WTC11 (cell line): ENCODE data around the gene IL1RAPL2. TPM values are rescaled to one million over a fixed set of nuclear protein-coding genes. Genes with fewer than 3 reads are reported as not detected.

Experiments
- ATAC-seq: fragments of 200-7000 bp; cut with Tn5 transposase; 2 replicates; pipeline ENCODE4 v1.10.0; 2021; ENCODE audit warnings: mild to moderate bottlenecking, moderate library complexity
- CTCF ChIA-PET: fragments of 300-600 bp; sonication (Branson Sonifier 250); formaldehyde crosslinking; loops from one replicate; lab custom pipeline; 2021; ENCODE audit warnings: antibody characterized with exemption; lab: Charles Lee
- POLR2A ChIA-PET: fragments of 350-600 bp; sonication (Branson Sonifier 250); formaldehyde crosslinking; loops from one replicate; lab custom pipeline; 2021; ENCODE audit warnings: antibody characterized with exemption; lab: Charles Lee
- DNase-seq: peaks from one replicate; pipeline ENCODE4 v3.0.0; 2021; ENCODE audit warnings: low spot score
- H3K27ac Mint-ChIP-seq: 2 replicates; pipeline ENCODE4 v1.8.0; 2021; ENCODE audit warnings: mixed read lengths
- H3K27me3 Mint-ChIP-seq: 2 replicates; pipeline ENCODE4 v1.8.0; 2021; ENCODE audit warnings: low read depth, mild to moderate bottlenecking, moderate library complexity, mixed read lengths
- H3K36me3 Mint-ChIP-seq: 2 replicates; pipeline ENCODE4 v1.8.0; 2021; ENCODE audit warnings: mixed read lengths
- H3K4me1 Mint-ChIP-seq: 2 replicates; pipeline ENCODE4 v1.8.0; 2022; ENCODE audit warnings: mixed read lengths
- H3K4me3 Mint-ChIP-seq: 2 replicates; pipeline ENCODE4 v1.8.0; 2021; ENCODE audit warnings: mild to moderate bottlenecking, moderate library complexity, mixed read lengths
- H3K9me3 Mint-ChIP-seq: 2 replicates; pipeline ENCODE4 v1.8.0; 2021; ENCODE audit warnings: mixed read lengths
- ARID4B ChIP-seq: sonication (generic); formaldehyde crosslinking; IDR thresholded peaks from 2 replicates; pipeline ENCODE4 v1.8.0; 2023; ENCODE audit warnings: missing genetic modification reagents, mild to moderate bottlenecking, borderline replicate concordance
- ATF6 ChIP-seq: sonication (generic); formaldehyde crosslinking; IDR thresholded peaks from 2 replicates; pipeline ENCODE4 v1.8.1; 2023; ENCODE audit warnings: mild to moderate bottlenecking, missing genetic modification reagents
- E2F1 ChIP-seq: sonication (generic); formaldehyde crosslinking; IDR thresholded peaks from 2 replicates; pipeline ENCODE4 v1.8.0; 2022; ENCODE audit warnings: mild to moderate bottlenecking, missing genetic modification reagents
- EMX1 ChIP-seq: fragments of 250-450 bp; sonication (Bioruptor Pico); IDR thresholded peaks from 2 replicates; pipeline ENCODE4 v1.8.0; 2021; ENCODE audit warnings: mild to moderate bottlenecking
- ESRRA ChIP-seq: sonication (generic); formaldehyde crosslinking; IDR thresholded peaks from 2 replicates; pipeline ENCODE4 v1.8.1; 2022; ENCODE audit warnings: mild to moderate bottlenecking, missing genetic modification reagents, borderline replicate concordance
- NFE2L1 ChIP-seq: sonication (generic); formaldehyde crosslinking; IDR thresholded peaks from 2 replicates; pipeline ENCODE4 v1.8.1; 2023; ENCODE audit warnings: missing genetic modification reagents
- NFYB ChIP-seq: sonication (generic); formaldehyde crosslinking; conservative IDR thresholded peaks from 2 replicates; pipeline ENCODE4 v1.8.0; 2022; ENCODE audit warnings: low read depth, missing genetic modification reagents
- PREB ChIP-seq: sonication (generic); formaldehyde crosslinking; IDR thresholded peaks from 2 replicates; pipeline ENCODE4 v1.8.1; 2022; ENCODE audit warnings: mild to moderate bottlenecking, missing genetic modification reagents, moderate library complexity, borderline replicate concordance
- RELA ChIP-seq: sonication (generic); formaldehyde crosslinking; IDR thresholded peaks from 2 replicates; pipeline ENCODE4 v1.8.1; 2022; ENCODE audit warnings: missing genetic modification reagents, mild to moderate bottlenecking, borderline replicate concordance
- RORB ChIP-seq: fragments of 250-450 bp; sonication (Bioruptor Pico); IDR thresholded peaks from 2 replicates; pipeline ENCODE4 v1.9.0; 2021; ENCODE audit warnings: mild to moderate bottlenecking
- SOX15 ChIP-seq: fragments of 250-450 bp; sonication (Bioruptor Pico); IDR thresholded peaks from 2 replicates; pipeline ENCODE4 v1.9.0; 2021; ENCODE audit warnings: mild to moderate bottlenecking
- STAT6 ChIP-seq: sonication (generic); formaldehyde crosslinking; conservative IDR thresholded peaks from 2 replicates; pipeline ENCODE4 v1.8.1; 2023; ENCODE audit warnings: mild to moderate bottlenecking, low read depth, missing genetic modification reagents, moderate library complexity
- ZNF138 ChIP-seq: sonication (generic); formaldehyde crosslinking; conservative IDR thresholded peaks from 2 replicates; pipeline ENCODE4 v1.8.1; 2022; ENCODE audit warnings: mild to moderate bottlenecking, moderate library complexity, missing genetic modification reagents
- ZNF219 ChIP-seq: sonication (generic); formaldehyde crosslinking; IDR thresholded peaks from 2 replicates; pipeline ENCODE4 v1.8.0; 2023; ENCODE audit warnings: missing genetic modification reagents, mild to moderate bottlenecking, borderline replicate concordance
- ZNF232 ChIP-seq: sonication (generic); formaldehyde crosslinking; IDR thresholded peaks from 2 replicates; pipeline ENCODE4 v1.8.0; 2022; ENCODE audit warnings: mild to moderate bottlenecking, missing genetic modification reagents
- ZNF263 ChIP-seq: sonication (generic); formaldehyde crosslinking; IDR thresholded peaks from 2 replicates; pipeline ENCODE4 v1.8.1; 2022; ENCODE audit warnings: low read depth, mild to moderate bottlenecking, moderate library complexity, missing genetic modification reagents
- ZNF396 ChIP-seq: fragments of 250-450 bp; sonication (Bioruptor Pico); IDR thresholded peaks from 2 replicates; pipeline ENCODE4 v1.8.0; 2021; ENCODE audit warnings: mild to moderate bottlenecking, moderate library complexity, borderline replicate concordance
- ZNF671 ChIP-seq: fragments of 250-450 bp; sonication (Bioruptor Pico); IDR thresholded peaks from 2 replicates; pipeline ENCODE4 v1.8.0; 2021; ENCODE audit warnings: mild to moderate bottlenecking
- ZSCAN18 ChIP-seq: fragments of 250-450 bp; sonication (Bioruptor Pico); IDR thresholded peaks from 2 replicates; pipeline ENCODE4 v2.1.2; 2022; ENCODE audit warnings: mild to moderate bottlenecking, moderate library complexity
- total RNA-seq: library from RNA; stranded (reverse); gene quantifications from 3 replicates; pipeline ENCODE4 v1.2.3, GENCODE V29; 2021

The IL1RAPL2 gene
- total RNA-seq, 1 experiment from 2014 or later: 0.09 TPM

GRCh38 chrX:105179644-105180043, 613.6 kb downstream of the IL1RAPL2 start:
- no peaks in the 10 kb centered on the region for H3K4me1 Mint-ChIP-seq
- TF ChIP-seq E2F1 (no peak), PREB (CRISPR knock-in tag) (no peak), ZNF263 (CRISPR knock-in tag) (no peak), ZNF219 (CRISPR knock-in tag) (no peak), ESRRA (CRISPR knock-in tag) (no peak), ZNF138 (CRISPR knock-in tag) (no peak), ATF6 (CRISPR knock-in tag) (no peak), NFE2L1 (no peak)
- TF ChIP-seq, all 79 proteins: peak for 0
- Mint-ChIP-seq H3K27me3 (no peaks in the 10 kb centered on the region), H3K36me3 (no peaks in the 10 kb centered on the region), H3K4me3 (no peak overlapping the region), H3K9me3 (peaks cover 16% of the 10 kb centered on the region; the same call in 1 of the 2 replicates), H3K27ac (no peak overlapping the region)
- CTCF ChIA-PET: no interaction called here
- POLR2A ChIA-PET: no interaction called here
- ATAC-seq: no peak
- DNase-seq: no peak

GRCh38 chrX:105189093-105189492, 623.1 kb downstream of the IL1RAPL2 start:
- DNase-seq (no peak), ATAC-seq (no peak)
- no peak overlapping the region for H3K27ac Mint-ChIP-seq
- H3K4me3 Mint-ChIP-seq: no peak overlapping the region
- no peaks in the 10 kb centered on the region for H3K27me3 Mint-ChIP-seq
- H3K36me3 Mint-ChIP-seq: no peaks in the 10 kb centered on the region
- H3K4me1 Mint-ChIP-seq: no peaks in the 10 kb centered on the region; the same call in 1 of the 2 replicates
- ChIA-PET POLR2A (no interaction called here), CTCF (interaction anchor here (1.6 kb wide), 1 partner anchor 623 kb away, joined by 6 read pairs; the partner anchor contains the start of gene IL1RAPL2)
- H3K9me3 Mint-ChIP-seq: no peaks in the 10 kb centered on the region
- TF ChIP-seq RELA (CRISPR knock-in tag) (no peak), NFYB (CRISPR knock-in tag) (no peak), ZNF671 (no peak), STAT6 (CRISPR knock-in tag) (no peak), ESRRA (CRISPR knock-in tag) (no peak), EMX1 (CRISPR knock-in tag) (no peak), ARID4B (CRISPR knock-in tag) (no peak), RORB (no peak), ZSCAN18 (CRISPR knock-in tag) (no peak), SOX15 (CRISPR knock-in tag) (no peak), ZNF232 (CRISPR knock-in tag) (no peak), ZNF396 (CRISPR knock-in tag) (no peak)
